NCI-H2107 (cell line): ENCODE data around the gene TMPRSS2.
A peak's percentile ranks its signal among the peaks of the same experiment; 100 is the strongest.

Source experiments
- DNase-seq: peaks from one replicate; lab custom pipeline; 2025; lab: John Stamatoyannopoulos, UW

The TMPRSS2 gene

DNA sequence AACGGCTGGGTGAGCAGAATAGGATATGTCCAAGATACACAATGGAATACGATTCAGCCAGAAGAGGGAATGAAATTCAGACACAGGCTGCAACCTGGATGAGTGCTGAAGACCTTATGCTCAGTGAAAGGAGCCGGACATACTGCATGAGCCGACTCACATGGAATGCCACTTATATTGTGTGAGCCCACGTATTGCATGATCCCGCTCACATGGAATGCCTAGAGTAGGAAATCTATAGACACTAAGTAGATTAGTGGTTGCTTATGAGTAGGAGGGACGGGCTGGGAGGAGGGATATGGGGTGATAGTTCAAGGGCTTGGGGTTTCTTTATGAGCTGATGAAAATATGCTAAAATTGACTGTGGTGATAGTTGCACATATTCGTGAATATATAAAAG lies 26.8 kb downstream of the TMPRSS2 start:
- no peak for DNase-seq

DNA sequence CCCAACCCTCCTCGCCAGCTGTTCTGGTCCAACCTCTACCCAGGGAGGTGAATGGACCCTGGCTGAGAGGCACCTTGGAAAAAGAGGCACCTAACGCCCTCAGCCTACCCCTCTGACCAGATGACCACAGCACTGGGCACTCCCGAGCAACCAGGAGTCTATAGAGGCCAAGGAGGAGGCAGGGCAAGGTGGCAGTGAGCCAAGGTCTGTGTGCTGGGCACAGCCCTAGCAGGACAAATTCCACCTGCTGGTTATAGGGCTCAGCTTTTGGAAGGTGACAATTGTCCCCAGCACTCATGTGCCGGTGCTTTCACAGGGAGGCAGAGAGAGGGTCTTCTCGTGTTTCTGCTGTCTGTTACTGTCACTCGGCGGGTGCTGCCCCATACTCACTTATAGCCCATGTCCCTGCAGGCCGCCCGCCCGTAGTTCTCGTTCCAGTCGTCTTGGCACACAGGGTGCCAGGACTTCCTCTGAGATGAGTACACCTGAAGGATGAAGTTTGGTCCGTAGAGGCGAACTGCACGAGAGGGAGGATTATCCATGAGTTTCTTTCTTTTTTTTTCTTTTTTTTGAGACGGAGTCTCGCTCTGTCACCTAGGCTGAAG lies 27.8 kb downstream of the TMPRSS2 start:
- no peak for DNase-seq

- DNase-seq = no peak
Observed at GRCh38 chr21:41479686-41480085, 28.3 kb downstream of the TMPRSS2 start.

- DNase-seq = no peak
Observed at GRCh38 chr21:41478319-41479177, 29.4 kb downstream of the TMPRSS2 start.

DNA sequence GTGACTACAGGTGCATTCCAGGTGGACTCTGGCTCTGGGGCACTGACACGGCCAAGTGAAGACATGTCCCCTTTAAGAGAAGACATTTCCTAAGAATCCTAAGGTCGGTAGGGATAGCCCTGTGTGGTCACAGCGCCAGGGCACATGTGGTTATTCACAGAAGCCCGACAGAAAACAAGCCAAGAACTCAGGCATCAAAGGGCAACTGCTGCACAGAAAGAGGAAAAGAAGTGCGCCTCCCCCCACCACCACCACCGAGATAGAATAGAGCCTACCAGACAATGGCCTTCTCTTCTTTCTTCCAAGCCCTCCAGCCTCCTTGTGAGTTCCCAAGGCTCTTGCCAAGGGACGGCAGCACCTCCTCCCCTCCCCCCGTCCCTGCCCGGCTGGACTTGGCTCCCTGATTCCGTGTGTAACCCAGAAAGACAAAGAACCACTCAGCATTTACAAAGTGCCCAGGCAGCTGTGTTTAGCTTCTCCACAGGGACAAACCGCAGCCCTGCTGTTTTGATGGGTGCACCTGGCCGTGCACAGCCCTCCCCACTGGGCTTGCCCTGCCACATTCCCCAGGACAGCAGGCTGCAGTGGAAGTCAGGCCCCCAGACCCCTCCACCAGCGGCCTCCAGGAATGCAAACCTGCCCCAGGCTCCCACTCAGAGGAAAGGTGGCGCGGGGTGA lies 30.2 kb downstream of the TMPRSS2 start:
- DNase-seq = peak; percentile 75

DNA sequence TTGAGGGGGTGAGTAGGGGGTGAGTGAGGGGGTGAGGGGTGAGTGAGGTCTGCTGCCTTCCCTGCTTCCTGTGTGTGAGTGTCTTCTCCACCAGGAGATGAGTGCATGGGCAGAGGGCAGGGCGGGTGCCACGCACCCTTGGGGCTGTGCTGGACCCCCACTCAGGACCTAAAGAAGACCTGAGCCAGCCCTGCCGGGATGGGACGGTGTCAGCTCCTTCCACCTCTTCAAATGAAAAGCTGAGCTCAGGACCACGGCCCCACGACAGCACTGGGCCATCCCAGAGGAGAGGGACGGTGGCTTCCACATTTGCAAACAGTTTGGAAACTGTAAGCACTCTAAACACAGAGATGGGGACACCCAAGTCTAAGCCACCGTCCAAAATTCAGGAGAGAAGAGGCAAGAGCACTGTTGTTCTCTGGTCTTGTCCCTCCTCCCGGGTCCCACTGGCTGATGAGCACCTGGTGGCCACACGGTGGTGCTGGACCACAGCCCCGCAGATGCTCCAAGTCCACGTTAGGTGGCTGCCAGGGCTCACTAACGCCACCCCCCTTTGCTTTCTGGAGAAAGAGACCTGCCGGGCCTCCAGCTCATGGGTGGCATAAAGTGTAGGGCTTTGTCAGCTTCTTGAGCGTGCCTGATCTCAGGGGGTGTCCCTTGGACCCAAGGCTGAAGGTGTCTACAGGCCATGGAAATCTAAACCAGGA lies 32.1 kb downstream of the TMPRSS2 start:
- no peak for DNase-seq

DNA sequence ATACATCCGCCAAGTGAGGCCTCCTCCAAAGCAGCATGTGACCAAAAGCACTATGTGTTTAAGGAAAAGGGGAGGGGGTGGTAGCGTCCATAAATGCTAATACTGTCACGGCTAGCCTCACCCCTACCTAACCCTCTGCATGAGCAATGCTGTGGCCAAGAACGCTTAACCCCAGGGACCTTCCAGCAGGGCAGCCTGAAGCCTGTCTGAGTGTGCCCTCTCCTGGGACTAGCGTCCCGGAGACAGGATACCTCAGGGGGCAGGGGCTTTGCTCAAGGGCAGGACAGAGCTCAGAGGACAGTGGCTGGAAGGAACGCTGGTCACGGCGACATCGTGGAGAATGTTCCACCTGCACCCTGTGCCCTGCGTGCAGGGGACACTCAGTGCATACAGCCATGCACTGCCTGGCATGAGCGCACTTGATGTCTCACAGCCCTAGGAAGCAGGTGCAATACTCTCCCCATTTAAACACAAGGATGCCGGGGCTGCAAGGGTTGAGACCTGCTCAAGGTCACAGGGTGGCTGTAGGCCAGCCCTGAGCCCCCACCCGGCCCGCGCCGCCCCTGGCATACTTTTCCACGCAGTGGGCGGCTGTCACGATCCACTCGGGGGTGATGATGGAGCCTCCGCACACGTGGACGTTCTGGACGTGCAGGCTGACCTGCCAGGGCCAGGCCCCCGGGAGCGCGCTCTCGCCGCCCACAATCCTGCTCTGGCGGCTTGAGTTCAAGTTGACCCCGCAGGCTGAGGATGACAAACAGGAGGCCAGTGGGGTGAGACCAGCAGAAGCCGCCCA lies 35.0 kb downstream of the TMPRSS2 start:
- DNase-seq = no peak

- no peak for DNase-seq
Observed at GRCh38 chr21:41470054-41470453, 37.9 kb downstream of the TMPRSS2 start.

- DNase-seq = no peak
Observed at GRCh38 chr21:41466024-41466820, 41.7 kb downstream of the TMPRSS2 start.

DNA sequence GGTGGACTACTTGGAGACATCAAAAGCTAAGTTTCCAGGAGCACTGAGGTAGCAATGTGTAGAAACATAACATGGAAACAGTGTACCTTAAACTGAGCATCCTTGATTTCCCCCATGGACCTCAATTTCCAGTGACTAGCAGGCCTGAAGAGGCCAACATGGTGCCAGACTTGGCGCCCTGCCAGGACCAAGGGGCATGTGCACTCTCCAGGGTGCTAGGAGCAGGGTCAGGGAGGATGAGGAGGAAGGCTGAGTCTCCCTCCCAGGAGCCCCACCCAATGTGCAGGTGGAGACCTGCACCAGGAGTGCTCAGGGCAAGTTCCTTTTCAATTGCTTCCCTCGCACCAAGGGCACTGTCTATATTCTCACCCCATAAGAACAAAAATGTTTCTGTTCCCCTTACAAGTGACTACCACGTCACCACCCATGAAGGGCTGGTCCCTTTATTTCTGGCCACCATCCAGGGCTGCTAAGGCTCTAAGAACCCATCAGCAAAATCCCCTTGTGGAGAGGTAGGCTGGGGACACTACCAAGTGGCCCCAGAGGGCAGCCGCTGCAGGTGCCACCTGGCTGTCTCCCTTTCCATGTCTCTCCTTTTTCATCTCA lies 42.7 kb downstream of the TMPRSS2 start:
- no peak for DNase-seq

- DNase-seq = peak; percentile 37
Observed at GRCh38 chr21:41460578-41461527, 47.1 kb downstream of the TMPRSS2 start.

DNA sequence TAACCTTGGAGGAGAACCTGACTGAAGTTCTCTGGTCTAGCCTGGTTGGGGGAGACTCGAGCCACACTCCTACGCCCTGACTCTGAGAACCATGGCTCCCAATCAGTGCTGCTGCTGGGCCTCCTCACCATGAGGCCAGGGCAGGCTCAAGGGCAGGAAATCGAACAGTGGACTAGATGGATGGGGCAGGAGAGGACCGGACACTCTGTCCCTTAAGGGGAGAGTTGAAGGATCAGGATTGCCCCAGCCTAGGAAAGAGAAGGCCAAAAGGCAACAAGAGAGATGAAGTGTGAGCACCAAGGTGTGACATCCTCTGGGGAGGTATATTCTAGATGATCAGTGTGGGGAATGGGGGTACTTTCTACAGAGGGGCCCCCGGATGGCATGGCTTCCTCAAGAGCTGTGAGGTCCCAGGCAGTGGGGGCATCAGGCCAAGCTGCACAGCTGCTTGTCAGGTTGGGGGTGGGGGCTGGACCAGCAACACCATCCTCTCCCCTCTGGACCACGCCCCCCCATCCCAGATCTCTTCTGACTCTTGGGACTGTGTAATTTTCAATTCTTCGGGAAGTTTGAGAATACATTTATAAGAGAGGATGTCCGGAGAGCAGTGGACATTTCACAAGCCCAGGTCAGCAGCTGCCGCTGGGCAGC lies 47.9 kb downstream of the TMPRSS2 start:
- DNase-seq = no peak

DNA sequence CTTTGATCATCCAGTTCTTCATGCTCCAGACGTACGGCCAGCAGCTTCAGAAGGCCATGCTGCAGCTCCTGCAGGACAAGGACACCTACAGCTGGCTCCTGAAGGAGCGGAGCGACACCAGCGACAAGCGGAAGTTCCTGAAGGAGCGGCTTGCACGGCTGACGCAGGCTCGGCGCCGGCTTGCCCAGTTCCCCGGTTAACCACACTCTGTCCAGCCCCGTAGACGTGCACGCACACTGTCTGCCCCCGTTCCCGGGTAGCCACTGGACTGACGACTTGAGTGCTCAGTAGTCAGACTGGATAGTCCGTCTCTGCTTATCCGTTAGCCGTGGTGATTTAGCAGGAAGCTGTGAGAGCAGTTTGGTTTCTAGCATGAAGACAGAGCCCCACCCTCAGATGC lies 49.4 kb downstream of the TMPRSS2 start:
- DNase-seq = no peak

DNA sequence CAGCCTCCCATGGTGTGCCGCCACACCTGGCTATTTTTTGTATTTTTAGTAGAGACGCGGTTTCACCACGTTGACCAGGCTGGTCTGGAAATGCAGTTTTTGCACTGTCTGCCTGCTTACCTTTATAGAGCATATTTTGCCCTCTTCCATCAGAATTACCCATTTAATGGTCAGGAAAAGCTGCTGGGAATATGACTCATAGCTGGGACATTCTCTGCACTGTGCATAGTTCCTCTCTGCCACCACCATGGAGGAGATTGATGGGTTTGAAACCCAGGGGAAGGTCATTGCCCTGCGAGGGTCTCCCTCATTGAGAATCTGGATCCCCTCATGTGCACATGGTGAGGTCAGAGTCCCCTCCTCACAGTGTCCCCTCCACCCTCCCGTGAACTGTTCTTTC lies 49.8 kb downstream of the TMPRSS2 start:
- DNase-seq = no peak

GRCh38 chr21:41453761-41454160 lies 54.2 kb downstream of the TMPRSS2 start:
- DNase-seq = no peak

DNA sequence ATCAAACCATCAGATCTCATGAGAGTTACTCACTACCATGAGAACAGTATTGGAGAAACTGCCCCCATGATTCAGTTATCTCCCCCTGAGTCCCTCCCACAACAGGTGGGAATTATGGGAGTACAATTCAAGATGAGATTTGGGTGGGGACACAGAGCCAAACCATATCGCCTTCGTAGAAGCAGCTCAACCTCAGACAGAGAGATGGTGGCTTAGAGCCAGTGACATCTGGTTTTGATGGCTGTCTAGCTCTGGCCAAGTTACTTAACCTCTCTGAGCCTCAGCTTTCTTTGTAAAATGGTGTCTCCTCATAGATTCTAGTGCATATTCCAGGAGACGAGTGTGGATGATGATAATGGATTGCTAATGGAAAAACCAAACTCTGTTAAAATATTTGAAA lies 54.8 kb downstream of the TMPRSS2 start:
- no peak for DNase-seq

DNA sequence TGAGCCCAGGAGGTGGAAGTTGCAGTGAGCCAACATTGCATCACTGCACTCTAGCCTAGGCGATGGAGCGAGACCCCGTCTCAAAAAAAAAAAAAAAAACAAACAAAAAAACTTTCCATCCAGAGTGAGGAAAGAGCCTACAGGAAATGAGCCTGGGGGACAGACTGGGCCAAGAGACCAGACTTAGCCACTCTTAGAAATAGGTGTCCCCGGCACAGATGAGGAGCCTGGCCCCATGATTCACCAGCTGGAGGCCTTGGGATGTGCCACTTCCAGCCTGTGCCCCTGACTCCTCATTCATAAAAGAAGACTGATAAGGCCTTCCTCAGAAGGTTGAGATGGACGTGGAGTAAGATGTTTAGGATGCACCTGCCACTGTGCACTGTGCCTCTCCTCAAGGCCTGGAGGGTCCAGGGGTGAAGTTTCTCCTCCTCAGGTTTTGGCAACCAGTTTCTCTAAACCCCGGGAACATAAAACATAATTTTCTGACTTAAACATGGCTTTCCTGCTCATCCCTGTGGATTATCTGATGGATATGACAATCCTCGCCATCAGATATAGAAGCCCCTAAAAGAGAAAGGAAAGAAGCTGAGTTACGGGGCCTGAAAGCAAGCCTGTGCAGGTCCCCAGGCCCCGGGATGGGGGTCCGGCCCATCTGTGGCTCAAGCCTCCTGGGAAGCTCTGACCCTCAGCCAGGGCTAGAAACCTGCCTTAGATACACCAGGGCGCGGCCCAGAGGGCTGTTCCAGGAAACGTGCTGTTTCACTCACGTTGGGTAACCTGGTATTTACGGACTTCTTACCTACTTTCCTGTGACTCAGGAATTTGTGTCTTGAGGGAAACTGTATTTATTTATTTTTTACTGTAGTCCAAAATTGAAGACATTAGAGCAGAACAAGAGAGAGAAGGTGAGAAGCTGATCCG lies 55.9 kb downstream of the TMPRSS2 start:
- DNase-seq = no peak

GRCh38 chr21:41449613-41450012 lies 58.3 kb downstream of the TMPRSS2 start:
- DNase-seq = no peak
